GM19438 (cell line): ENCODE results near the gene LRRN4.
A peak's percentile ranks its signal among the peaks of the same experiment; 100 is the strongest.
"Not testable (repeated sequence)": the region's sequence is repeated elsewhere in the genome, so short reads cannot be mapped to it uniquely, and the experiment has no call there.

ENCODE experiments used
- ATAC-seq: cut with Tn5 transposase; IDR thresholded peaks from one replicate; pipeline ENCODE4 v1.9.1; 2021; ENCODE audit warnings: low read depth; ENCODE audit not compliant: unreplicated experiment

LRRN4 gene

DNA sequence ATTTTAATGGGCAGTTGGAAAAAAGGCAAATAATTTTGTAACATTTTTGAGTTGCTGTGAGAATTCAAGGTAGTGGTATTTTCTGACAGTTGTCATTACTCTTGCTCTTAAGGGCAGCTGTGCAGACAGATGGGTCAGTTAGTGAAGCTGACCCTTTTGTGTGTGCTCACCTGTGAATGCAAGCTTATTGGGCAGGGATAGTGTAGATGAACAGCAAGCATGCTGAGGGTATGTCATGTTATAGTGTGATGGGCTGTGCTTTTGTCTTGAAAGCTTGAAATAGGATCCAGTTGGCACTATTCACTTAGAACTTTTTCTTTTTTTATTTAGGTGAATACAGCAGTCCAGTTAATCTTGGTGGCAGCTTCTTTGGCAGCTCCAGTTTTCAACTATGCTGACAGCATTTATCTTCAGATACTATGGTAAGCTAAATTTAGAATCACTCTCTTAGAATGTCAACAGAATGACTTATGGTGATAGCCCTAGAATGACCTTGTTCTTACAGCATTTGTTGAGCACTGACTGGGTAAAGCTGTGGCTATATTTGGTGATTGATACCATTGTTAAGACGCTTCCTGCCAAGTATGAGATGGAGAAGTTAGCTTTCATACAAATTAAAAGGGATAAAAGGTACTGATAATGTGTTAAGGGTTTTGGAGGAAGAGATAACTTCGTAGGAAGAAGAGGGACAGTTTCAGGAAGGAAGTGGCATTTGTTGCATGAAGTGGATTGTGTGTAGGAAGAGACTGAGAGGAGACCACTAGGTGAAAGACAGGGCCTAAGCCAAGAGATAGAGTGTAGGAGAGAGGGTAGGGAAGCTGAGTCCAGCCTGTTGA, 19.5 kb downstream of the LRRN4 start:
- ATAC-seq, result no peak

DNA sequence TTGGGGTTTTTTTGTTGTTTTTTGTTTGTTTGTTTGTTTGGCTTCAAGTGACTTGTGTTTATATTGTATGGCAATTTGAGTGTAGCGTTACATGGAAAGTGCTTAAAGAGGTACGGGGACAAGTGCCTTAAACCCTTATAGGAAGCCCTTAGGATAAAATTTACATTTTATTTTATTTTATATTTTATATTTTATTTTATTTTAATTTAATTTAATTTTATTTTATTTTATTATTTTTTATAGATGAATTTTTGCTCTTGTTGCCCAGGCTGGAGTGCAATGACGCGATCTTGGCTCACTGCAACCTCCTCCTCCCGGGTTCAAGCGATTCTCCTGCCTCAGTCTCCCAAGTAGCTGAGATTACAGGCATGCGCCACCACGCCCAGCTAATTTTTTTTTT, 21.0 kb downstream of the LRRN4 start:
- ATAC-seq, result not testable (repeated sequence)

DNA sequence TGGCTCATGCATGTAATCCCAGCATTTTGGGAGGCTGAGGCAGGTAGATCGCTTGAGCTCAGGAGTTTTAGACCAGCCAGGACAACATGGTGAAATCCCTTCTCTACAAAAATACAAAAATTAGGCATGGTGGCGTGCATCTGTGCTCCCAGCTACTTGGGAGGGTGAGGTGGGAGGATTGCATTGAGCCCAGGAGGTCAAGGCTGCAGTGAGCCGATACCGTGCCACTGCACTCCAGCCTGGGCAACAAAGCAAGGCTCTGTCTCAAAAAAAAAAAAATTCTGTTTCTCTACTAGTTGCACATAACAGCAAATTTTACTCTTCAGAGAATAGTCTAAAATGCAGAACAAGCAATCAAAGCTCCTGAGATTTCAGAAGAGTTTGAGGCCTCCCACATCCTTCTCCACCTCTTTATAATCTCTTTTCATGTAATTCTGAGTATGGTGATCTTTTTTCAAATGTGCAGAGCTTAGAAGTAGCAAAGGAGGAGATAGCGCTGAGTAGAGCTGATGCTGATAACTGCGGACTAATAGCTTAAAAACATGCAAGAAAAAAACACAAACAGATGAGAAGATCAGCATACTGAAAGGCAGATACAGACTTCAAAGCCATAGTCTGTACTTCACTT, 23.3 kb downstream of the LRRN4 start:
- no peak for ATAC-seq

DNA sequence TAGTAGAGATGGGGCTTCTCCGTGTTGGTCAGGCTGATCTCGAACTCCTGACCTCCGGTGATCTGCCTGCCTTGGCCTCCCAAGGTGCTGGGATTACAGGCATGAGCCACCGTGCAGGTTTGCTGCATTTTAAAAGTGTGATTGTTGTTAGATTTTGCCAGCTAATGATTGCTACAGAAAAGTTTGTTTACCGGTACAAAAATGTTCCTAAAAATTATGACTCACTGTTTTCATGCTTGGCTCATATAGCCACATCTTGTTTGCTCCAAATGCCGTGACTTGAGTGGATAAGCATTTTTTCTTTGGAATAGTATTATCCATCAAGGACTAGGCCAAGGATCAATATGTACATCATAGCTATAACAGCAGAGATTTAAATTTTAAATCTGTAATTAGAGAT, 24.3 kb downstream of the LRRN4 start:
- ATAC-seq, result no peak

DNA sequence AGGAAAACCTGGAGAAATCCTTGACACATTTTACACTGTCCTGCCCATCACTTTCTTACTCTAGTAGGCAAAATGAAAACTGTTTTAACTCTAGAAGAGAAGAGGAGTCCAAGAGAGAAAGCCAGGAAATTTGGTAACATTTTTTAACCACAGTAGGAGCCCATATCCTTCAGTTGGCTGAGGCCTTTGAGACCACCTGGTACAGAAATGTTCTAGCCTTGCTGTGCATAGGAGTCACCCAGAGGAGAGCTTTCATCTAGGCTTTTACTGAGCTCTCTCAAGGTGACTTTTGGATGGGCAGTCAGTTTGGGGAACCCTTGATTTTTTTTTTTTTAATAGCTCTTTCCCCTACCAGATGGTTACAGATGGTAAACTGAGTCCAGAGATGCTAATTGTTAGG, 25.0 kb downstream of the LRRN4 start:
- ATAC-seq, result no peak

DNA sequence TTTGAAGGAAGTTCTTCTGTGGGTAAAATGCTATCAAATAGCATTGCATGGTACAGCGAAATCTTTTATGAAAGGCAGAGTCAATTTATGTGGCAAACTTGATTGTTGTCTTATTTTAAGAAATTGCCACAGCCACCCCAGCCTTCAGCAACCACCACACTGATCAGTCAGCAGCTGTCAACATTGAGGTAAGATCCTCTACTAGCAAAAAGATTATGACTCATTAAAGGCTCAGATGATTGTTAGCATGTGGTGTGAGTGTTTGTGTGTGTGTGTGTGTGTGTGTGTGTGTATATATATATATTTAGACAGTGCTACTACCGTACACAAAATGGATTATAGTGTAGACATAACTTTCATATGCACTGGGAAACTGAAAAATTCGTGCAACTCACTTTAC, 27.8 kb downstream of the LRRN4 start:
- ATAC-seq, result no peak

DNA sequence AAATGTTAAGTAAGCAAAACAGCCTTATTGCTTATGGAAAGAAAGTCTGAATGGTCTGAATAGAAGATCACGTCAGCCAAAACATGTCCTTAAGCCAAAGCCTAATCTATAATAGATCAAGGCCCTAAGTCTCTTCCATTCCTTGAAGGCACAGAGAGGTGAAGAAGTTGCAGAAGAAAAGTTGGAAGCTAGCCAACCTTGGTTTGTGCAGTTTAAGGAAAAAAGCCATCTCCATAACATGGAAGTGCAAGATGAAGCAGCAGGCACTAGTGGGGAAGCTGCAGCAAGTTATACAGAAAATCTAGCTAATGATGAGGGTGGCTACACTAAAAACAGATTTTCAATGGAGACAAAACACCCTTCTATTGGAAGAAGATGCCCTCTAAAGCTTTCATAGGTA, 29.1 kb downstream of the LRRN4 start:
- no peak for ATAC-seq

DNA sequence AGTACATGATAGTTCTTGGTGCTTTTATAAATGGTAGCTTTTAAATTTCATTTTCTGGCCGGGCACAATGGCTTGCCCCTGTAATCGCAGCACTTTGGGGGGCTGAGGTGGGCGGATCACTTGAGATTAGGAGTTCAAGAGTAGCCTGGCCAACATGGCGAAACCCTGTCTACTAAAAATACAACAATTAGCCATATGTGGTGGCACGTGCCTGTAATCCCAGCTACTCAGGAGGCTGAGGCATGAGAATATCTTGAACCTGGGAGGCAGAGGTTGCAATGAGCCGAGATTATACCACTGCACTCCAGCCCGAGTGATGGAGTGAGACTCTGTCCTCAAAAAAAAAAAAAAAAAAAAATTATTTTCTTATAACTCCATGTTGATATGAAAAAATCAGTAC, 36.0 kb downstream of the LRRN4 start:
- no peak for ATAC-seq

DNA sequence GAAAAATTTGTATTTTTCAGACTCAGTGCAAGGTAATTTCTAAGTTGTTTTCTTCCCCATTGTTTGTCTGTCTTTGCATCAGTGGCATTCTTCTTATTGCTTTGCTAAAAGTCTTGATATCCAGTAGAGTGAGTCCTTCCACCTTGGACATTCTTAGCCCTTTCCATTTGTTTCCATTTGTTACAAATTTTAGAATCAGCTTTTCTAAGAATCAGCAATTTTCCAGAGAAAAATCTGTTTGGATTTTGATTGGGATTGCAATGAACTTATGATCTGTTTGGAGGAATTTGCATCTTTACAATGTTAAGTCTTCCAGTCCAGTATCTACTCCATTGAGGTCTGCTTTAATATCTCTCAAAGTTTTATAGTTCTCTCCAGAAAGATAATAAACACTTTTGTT, 36.4 kb downstream of the LRRN4 start:
- no peak for ATAC-seq

DNA sequence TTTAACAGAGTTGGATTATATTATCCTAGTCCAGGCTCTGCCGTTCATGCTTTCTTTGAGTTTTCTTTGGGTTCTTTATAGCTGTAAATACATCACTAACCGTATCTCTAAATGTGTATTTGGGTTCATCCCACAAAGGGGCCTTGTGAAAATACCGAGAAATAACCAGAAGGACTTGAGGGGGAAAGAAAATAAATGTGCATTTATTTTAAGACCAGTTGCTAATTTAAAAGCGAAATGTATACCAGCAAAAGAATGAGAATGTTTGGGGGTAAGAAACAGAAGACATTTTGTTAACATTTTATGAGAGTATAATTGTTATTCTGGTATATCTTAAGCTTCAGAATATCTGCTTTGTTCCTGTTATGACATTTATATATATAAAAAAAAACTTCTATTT, 38.9 kb downstream of the LRRN4 start:
- no peak for ATAC-seq

DNA sequence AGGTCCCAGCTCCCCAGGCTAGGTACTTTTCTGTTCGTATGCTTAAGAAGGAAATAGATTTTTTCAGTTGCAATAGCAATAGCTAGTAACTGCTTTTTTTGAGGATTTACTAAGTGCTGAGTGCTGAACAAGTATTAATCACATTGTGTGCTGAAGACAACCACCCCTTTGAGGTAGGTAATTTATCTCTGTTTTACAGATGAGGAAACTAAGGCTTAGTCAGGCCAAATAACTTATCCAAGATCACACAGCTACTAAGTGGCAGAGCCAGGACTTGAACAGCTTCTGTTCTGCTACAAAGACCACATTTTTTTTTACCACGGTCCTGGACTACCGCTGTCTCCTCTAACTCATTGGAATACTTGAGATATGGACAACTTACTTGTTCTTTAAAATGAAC, 39.8 kb downstream of the LRRN4 start:
- ATAC-seq, result no peak

DNA sequence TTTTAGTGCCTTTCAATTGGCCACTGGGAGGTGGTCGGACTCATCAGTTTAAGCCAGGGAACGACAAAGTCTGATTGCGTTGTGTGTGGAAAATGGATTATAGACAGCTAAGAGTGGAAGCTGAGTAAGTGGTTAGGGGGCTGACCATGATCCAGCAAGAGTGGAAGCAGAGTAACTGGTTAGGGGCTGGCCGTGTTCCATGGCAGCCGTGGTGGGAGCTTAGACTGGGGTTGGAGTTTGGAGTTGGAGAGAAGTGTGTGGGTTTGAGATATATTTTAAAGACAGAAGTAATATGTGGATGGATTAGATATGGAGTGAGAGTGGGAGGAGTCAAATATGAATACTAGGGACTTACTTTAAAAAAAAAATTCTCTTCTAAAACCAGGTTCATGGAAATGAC, 41.7 kb downstream of the LRRN4 start:
- ATAC-seq, result no peak

DNA sequence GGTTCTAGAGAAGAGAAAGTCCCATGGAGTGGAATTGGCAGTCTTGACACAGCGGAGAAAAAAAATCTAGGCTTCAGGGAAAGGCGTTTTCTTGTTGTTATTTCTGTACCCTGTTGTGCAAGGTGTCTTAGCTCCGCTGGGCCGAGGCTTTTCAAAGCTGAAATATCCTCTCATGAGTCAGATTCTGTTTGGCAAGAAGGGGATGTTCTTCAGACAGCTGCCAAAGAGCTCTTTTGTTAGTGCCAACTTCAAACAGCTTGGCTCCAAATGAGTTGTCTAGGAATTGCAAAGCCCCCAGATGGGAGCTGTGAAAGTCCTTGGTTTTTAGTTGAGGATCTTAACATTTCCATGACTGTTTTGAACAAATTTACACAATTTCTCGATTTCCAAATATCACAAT, 45.6 kb downstream of the LRRN4 start:
- ATAC-seq, result no peak

DNA sequence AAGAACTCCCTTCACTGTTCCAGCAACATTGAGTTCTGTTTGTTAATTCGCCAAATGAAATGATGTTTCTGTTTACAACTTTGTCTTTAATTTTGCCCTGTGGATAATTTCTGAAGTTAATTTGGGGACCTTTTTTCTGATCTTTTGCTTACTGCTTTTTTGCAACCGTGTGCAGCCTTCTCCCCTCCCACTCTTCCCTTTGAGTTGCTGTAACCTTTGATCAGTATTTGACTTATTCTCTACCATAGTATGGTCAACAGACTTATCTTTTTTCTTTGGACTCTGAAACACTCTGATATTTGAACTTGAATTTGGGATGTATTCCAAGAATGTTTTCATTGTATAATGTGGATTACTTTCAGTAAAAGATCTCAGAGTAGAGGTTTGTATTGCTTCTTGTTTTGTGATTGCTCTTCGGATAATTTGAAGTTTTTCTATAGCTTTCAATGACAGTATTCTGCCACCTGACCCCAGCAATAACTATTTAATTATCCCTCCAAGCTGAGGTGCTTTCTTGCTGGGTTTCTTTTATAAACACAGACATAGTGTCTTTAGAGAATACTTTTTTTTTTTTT, 46.2 kb downstream of the LRRN4 start:
- ATAC-seq, result no peak

DNA sequence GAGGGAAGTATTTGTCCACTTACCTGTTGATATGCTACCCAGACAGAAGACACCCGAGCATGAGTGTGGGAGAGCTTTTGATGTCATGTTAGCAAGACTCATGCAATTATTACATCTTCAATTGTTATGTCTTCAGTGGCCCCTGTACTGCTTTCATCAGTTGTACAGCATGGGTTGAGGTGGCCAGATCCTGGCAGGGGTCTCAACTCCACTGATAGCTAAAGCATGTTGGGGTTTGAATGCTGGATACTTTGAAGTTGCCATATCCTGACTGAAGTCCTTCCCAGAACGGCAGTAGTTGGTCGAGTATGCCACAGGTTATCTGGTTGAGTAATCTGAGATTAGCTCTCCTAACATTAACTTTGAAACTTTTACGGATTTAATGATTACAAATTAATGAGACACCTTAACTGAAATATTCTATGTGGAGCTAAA, 46.7 kb downstream of the LRRN4 start:
- ATAC-seq, result no peak

DNA sequence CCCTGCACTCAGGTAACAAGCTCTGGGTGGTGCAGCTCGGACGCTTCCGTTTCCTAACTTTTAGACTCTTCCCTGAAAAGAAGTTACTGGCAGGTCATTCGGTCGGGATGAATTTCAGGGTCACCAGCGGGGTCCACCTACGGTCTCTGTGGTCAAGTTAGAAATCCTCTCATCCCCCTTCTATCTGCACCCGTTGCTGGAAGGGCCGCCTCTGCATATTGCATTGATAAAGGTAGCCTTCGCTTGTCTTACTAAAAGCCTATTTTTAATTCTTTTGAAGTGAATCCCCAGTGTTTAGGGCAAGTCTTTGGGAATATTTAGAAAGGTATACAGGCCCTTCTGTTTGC, 47.3 kb downstream of the LRRN4 start:
- no peak for ATAC-seq

DNA sequence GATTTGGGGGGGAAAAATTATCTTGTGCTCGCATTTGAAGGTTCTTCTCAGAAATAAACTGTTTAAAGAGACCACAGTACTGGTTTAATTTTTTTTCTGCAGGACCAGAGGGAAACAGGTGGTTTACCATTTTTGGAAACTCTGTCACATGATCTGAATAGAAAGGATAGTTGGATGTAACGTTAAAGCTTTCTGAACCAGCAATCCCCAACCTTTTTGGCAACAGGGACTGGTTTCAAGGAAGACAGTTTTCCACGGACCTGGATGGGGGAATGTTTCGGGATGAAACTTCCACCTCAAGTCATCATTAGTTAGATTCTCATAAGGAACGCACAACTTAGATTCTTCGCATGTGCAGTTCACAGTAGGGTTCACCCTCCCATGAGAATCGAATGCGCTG, 53.0 kb downstream of the LRRN4 start:
- no peak for ATAC-seq

DNA sequence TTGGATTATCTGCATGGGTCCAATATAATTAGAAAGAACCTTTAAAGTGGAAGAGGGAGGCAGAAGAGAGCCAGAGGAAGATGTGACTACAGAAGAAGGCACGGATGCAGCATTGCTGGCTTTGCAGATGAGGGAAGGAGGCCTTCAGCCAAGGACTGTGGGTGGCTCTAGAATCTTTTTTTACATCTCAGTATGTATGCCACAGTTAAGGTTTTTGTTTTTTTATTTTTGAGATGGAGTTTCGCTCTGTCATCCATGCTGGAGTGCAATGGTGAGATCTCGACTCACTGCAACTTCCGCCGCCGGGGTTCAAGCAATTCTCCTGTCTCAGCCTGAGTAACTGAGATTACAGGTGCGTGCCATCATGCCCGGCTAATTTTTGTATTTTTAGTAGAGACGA, 54.1 kb downstream of the LRRN4 start:
- no peak for ATAC-seq

DNA sequence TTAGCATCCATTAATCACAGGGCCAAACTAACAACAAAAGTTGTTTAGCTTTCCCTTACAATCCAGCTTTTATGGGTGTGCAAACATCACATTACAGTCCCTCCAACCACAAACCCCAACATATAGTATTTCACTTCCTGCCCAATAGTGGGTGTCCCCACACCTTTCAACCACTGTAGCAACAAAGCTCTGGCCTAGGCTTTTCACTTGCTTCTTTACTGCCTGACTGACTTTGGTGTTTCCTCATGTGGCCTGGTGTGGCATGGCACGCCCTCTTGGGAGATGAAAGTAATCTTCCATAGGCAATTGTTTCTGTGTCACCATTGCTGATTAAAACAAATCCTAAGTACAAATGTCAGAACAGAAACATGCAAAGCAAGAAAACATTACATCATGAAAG, 57.1 kb downstream of the LRRN4 start:
- ATAC-seq, result peak; percentile 89

DNA sequence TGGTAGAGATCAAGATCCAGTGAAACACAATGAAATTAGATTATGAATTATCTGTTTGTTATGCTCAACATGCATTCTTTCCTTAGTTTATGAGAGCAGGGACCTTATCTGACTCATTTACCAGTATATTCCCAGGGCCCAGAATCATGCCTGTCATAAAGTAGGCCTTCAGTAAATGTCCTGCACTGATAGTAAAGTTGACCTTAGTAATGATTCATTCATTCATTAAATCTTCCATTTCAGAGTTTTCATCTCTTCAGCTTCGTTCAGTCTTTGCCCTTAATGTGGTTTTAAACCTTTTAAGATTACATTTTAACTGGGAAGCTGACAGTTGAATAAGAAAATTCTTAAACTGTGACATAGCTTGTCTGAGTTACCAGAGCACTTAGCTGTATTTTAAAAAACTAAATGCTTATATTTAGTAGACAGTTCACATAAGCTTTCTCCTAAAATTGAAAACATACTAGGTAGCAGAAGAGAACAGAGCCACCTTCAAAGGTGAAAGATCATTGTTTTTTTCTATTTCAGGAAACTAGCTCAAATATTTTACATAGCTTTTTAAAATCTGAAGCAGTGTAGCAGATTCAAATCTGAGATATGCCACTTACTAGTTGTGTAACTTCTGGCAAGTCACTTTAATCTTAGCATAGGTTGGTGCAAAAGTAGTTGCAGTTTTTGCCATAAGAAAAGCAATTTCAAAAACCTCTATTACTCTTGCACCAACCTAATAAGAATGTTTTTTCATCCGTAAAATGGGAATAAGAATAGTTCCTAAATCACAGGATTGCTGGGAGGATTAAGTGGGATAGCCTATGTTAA, 62.0 kb downstream of the LRRN4 start:
- no peak for ATAC-seq

DNA sequence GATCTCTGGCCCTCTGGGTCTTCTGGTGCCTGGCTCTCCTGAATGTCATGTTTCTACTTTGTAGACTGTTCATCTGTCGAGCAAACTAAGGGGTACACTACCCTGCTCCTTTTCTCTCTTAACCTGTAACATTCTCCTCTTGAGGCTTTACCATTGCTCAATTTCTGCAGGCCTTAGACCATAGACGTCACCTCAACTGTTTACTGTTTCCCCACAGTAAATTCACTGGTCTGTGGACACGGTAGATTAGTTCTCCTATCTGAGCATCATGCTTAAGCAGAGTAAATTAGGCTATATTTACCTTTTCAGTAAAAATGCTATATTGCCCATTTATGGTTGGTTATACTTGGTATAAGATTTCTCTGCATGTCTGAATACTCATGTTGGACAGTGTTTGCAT, 62.9 kb downstream of the LRRN4 start:
- no peak for ATAC-seq
